Naive thymus-derived CD4-positive, alpha-beta T cell (primary cell): Measurements from ENCODE around the gene TSLP. TPM values are rescaled to one million over a fixed set of nuclear protein-coding genes. Genes with fewer than 3 reads are reported as not detected.
A peak's percentile ranks its signal among the peaks of the same experiment; 100 is the strongest.

Source experiments
- ATAC-seq: fragments of 150-1000 bp; cut with Tn5 transposase; 2 replicates; pipeline ENCODE4 v1.10.0; 2021; ENCODE audit warnings: mild to moderate bottlenecking, moderate library complexity
- CTCF ChIA-PET: fragments of 350-600 bp; sonication (Branson Sonifier 250); formaldehyde crosslinking; loops from one replicate; lab custom pipeline; 2021; ENCODE audit warnings: antibody characterized with exemption; lab: Charles Lee
- POLR2A ChIA-PET: fragments of 350-600 bp; sonication (Branson Sonifier 250); formaldehyde crosslinking; loops from one replicate; lab custom pipeline; 2021; ENCODE audit warnings: antibody characterized with exemption, inconsistent platforms; lab: Charles Lee
- DNase-seq, 9 donors: peaks; one replicate each; pipeline versions ENCODE4 v3.0.0 to v3.0.0-alpha.2; 2020 to 2022; ENCODE audit warnings: mixed read lengths in 1 of 9
- H3K27ac ChIP-seq: one replicate; pipeline ENCODE4 v1.7.0; 2013; ENCODE audit warnings: mild to moderate bottlenecking, low read depth, low read length, moderate library complexity
- H3K27me3 ChIP-seq, 2 donors: one replicate each; pipeline ENCODE4 v1.7.0; 2013; ENCODE audit warnings: low read length in 2 of 2, mild to moderate bottlenecking in 2 of 2, moderate library complexity in 2 of 2; ENCODE audit not compliant: control insufficient read depth in 2 of 2, insufficient read depth in 2 of 2
- H3K36me3 ChIP-seq, 3 experiments: 1 replicate in 2 of 3; 2 replicates in 1 of 3; pipeline ENCODE4 v1.7.0; 2013; ENCODE audit warnings: low read length in 3 of 3, mild to moderate bottlenecking in 3 of 3, moderate library complexity in 1 of 3; ENCODE audit not compliant: insufficient read depth in 3 of 3, control insufficient read depth in 2 of 3
- H3K4me1 ChIP-seq, 2 donors: one replicate each; pipeline ENCODE4 v1.7.0; 2013; ENCODE audit warnings: low read length in 2 of 2, mild to moderate bottlenecking in 2 of 2, moderate library complexity in 1 of 2; ENCODE audit not compliant: control insufficient read depth in 2 of 2, insufficient read depth in 2 of 2
- H3K4me3 ChIP-seq: 2 replicates; pipeline ENCODE4 v1.7.0; 2013; ENCODE audit warnings: mild to moderate bottlenecking, low read length
- H3K9me3 ChIP-seq, 3 experiments: 1 replicate in 2 of 3; 2 replicates in 1 of 3; pipeline ENCODE4 v1.7.0; 2013; ENCODE audit warnings: low read length in 3 of 3; ENCODE audit not compliant: control insufficient read depth in 2 of 3
- H3K27ac Mint-ChIP-seq, 9 donors: one replicate each; pipeline ENCODE4 v1.8.0; 2020 to 2022; ENCODE audit warnings: mixed read lengths in 9 of 9, mild to moderate bottlenecking in 8 of 9, moderate library complexity in 5 of 9, inconsistent platforms in 2 of 9
- H3K27me3 Mint-ChIP-seq, 5 donors: one replicate each; pipeline ENCODE4 v1.8.0; 2021 to 2022; ENCODE audit warnings: mixed read lengths in 5 of 5, mild to moderate bottlenecking in 1 of 5
- H3K36me3 Mint-ChIP-seq, 5 donors: one replicate each; pipeline ENCODE4 v1.8.0; 2020 to 2022; ENCODE audit warnings: mixed read lengths in 5 of 5, mild to moderate bottlenecking in 3 of 5, inconsistent platforms in 1 of 5
- H3K4me1 Mint-ChIP-seq, 7 donors: one replicate each; pipeline ENCODE4 v1.8.0; 2020 to 2022; ENCODE audit warnings: mixed read lengths in 7 of 7, mild to moderate bottlenecking in 3 of 7, inconsistent platforms in 1 of 7
- H3K4me3 Mint-ChIP-seq, 10 donors: one replicate each; pipeline ENCODE4 v1.8.0; 2020 to 2022; ENCODE audit warnings: mild to moderate bottlenecking in 10 of 10, mixed read lengths in 10 of 10, moderate library complexity in 6 of 10, inconsistent platforms in 2 of 10
- H3K9me3 Mint-ChIP-seq, 11 donors: one replicate each; pipeline ENCODE4 v1.8.0; 2020 to 2022; ENCODE audit warnings: mixed read lengths in 11 of 11, mild to moderate bottlenecking in 4 of 11, inconsistent platforms in 1 of 11, moderate library complexity in 1 of 11
- intact Hi-C, 2 donors: fragments of 100-400 bp; cut with micrococcal nuclease; formaldehyde crosslinking; loops; one replicate each; pipeline ENCODE4 v1.15.1; 2023
- polyA plus RNA-seq, 2 donors: library from polyadenylated mRNA; unstranded; fragments of 300-500 nt; fragmentation: Illumina TruSeq; gene quantifications; one replicate each; pipeline ENCODE4 v1.2.3, GENCODE V29; 2021
- total RNA-seq, 6 experiments: library from RNA in 5 of 6; stranded (reverse) in 5 of 6; gene quantifications; 1 replicate in 5 of 6; 2 replicates in 1 of 6; pipeline ENCODE4 v1.2.3 and lab custom pipeline; 2021 to 2026

TSLP gene
- total RNA-seq = under 1 TPM in 1 of 5 experiments, not detected in 4; 0.15 TPM
- not detected for polyA plus RNA-seq
- not detected for total RNA-seq (lab: John Stamatoyannopoulos, UW)

DNA sequence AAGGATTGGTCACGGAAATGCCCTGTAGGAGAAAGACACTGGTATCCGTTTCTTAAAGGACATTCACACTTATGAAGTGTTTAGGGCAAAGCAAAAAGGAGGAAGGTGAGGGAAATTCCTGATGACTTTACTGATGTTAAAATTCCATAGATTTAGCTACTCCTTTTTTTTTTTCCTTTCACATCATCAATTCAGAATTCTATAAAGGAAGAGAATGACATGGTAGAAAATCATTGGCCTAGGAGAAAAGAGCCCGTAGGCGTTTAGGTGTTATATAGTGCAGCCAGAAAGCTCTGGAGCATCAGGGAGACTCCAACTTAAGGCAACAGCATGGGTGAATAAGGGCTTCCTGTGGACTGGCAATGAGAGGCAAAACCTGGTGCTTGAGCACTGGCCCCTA lies at the start of gene TSLP:
TSLP (plus strand) TSS at position 301 of the 400 bp plus-strand sequence. CDS start 178 bp downstream, outside the sequence.
- peaks cover 11 to 39% (median 30%) of the 10 kb centered on the region in 7 donors for H3K4me1 Mint-ChIP-seq
- H3K36me3 Mint-ChIP-seq = no peaks in the 10 kb centered on the region
- no peak within 1 kb of the TSS for H3K27ac ChIP-seq
- ATAC-seq (no peak), DNase-seq (no peak)
- H3K4me3 ChIP-seq = no peak within 1 kb of the TSS
- peaks cover 4 to 15% of the 10 kb centered on the region in 2 donors for H3K4me1 ChIP-seq
- CTCF ChIA-PET = no interaction called here
- H3K9me3 Mint-ChIP-seq = no peaks in the 10 kb centered on the region
- H3K27me3 ChIP-seq = peaks cover 14% of the 10 kb centered on the region in 2 donors
- POLR2A ChIA-PET = no interaction called here
- peak within 1 kb of the TSS in 1 of 9 donors; percentile 11 for H3K27ac Mint-ChIP-seq
- H3K36me3 ChIP-seq = no peaks in the 10 kb centered on the region
- peaks cover 80 to 93% (median 87%) of the 10 kb centered on the region in 5 donors for H3K27me3 Mint-ChIP-seq
- H3K9me3 ChIP-seq = no peaks in the 10 kb centered on the region
- H3K4me3 Mint-ChIP-seq = peak within 1 kb of the TSS; percentile 84 to 95 (median 90)
- intact Hi-C loops = no loop called here

DNA sequence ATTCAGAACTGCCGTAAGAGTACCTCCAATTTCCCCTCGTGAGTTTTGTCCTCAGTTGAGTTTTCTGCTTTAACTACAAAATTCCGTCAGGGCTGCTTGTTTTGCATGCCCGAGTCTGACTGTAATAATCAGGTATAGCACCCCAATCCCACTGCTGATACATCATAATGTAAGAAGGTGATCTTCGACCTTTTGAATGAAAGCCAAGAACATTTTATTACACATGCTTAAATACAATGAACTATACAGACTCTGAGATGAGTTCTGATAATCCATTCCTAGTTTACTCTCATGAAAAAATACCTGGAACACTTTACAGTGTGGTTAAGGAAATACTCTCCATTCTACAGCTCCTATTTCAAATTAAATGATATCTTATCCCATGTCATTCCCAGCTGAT lies 49.2 kb upstream of the TSLP start:
- Histone ChIP-seq H3K27ac (no peak overlapping the region), H3K36me3 (no peaks in the 10 kb centered on the region), H3K4me1 (no peaks in the 10 kb centered on the region), H3K27me3 (no peaks in the 10 kb centered on the region), H3K9me3 (no peaks in the 10 kb centered on the region), H3K4me3 (no peak overlapping the region)
- Mint-ChIP-seq H3K27me3 (peaks cover 7 to 23% (median 9%) of the 10 kb centered on the region in 5 donors), H3K36me3 (no peaks in the 10 kb centered on the region), H3K4me3 (no peak overlapping the region), H3K27ac (no peak overlapping the region), H3K9me3 (no peaks in the 10 kb centered on the region), H3K4me1 (peaks cover 0 to 4% (median 0%) of the 10 kb centered on the region in 7 donors)
- POLR2A ChIA-PET = interaction anchor here (0.8 kb wide), 1 partner anchor 165 kb away, joined by 6 read pairs; no protein-coding TSS in a partner anchor
- intact Hi-C loops = no loop called here
- DNase-seq (no peak), ATAC-seq (no peak)
- CTCF ChIA-PET = no interaction called here

DNA sequence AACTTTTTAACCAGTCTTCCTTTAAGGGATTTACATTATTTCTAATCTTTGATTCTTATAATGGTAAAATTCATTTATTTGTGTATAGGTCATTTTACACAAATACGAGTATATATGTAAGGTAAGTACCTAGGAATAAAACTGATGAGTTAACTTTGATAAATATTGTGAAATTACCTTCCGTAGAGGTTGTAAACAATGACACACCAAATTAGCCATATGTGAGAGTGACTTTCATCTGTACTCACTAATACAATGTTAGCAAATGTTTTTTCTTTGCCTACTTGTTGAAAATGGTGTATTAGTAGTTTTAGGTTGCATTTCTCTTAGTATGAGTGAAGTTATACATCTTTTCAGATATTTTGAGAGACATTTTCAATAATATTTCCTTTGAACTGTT lies 42.6 kb upstream of the TSLP start:
- ATAC-seq (no peak), DNase-seq (no peak)
- intact Hi-C loops = no loop called here
- Mint-ChIP-seq H3K27ac (no peak overlapping the region), H3K36me3 (no peaks in the 10 kb centered on the region), H3K27me3 (peaks cover 2 to 27% (median 17%) of the 10 kb centered on the region in 5 donors), H3K4me3 (no peak overlapping the region), H3K4me1 (peaks cover 0 to 2% (median 0%) of the 10 kb centered on the region in 7 donors), H3K9me3 (peaks cover 0 to 5% (median 1%) of the 10 kb centered on the region in 11 donors)
- H3K4me3 ChIP-seq = no peak overlapping the region
- no peak overlapping the region for H3K27ac ChIP-seq
- no peaks in the 10 kb centered on the region for H3K9me3 ChIP-seq
- no peaks in the 10 kb centered on the region for H3K27me3 ChIP-seq
- ChIA-PET CTCF (no interaction called here), POLR2A (no interaction called here)
- H3K36me3 ChIP-seq = no peaks in the 10 kb centered on the region
- H3K4me1 ChIP-seq = no peaks in the 10 kb centered on the region

DNA sequence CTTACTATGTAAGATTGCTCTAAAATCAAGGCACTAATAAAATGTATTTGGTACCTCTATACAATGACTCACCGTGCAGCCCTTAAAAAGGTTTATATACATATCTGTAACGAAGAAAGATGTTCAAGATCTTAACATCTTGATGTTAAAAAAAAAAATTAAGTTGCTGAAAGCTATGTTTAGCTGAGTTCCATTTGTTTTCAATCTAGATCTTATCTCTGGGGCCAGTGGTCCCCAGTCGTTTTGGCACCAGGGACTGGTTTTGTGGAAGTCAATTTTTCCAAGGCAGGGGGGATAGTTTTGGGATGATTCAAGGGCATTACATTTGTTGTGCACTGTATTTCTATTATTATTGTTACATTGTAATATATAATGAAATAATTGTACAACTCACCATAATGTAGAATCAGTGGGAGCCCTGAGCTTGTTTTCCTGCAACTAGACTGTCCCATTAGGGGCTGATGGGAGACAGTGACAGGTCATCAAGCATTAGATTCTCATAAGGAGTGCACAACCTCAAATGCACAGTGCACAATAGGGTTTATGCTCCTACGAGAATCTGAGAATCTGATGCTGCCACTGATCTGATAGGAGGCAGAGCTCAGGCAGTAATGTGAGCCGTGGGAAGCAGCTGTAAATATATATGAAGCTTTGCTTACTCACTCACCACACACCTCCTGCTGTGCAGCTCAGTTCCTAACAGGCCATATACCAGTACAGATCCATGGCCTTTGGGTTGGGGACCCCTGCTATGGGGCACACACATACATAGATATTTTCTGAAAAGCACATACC lies 27.6 kb upstream of the TSLP start:
- H3K27me3 Mint-ChIP-seq = peaks cover 2 to 14% (median 11%) of the 10 kb centered on the region in 5 donors
- Histone ChIP-seq H3K27me3 (no peaks in the 10 kb centered on the region), H3K4me1 (no peaks in the 10 kb centered on the region), H3K9me3 (no peaks in the 10 kb centered on the region), H3K4me3 (no peak overlapping the region), H3K36me3 (no peaks in the 10 kb centered on the region), H3K27ac (no peak overlapping the region)
- ChIA-PET CTCF (no interaction called here), POLR2A (no interaction called here)
- no peaks in the 10 kb centered on the region for H3K4me1 Mint-ChIP-seq
- no peak for DNase-seq
- ATAC-seq = no peak
- H3K27ac Mint-ChIP-seq = no peak overlapping the region
- no peaks in the 10 kb centered on the region for H3K36me3 Mint-ChIP-seq
- intact Hi-C loops = no loop called here
- H3K9me3 Mint-ChIP-seq = peaks cover 0 to 3% (median 0%) of the 10 kb centered on the region in 11 donors
- H3K4me3 Mint-ChIP-seq = no peak overlapping the region

DNA sequence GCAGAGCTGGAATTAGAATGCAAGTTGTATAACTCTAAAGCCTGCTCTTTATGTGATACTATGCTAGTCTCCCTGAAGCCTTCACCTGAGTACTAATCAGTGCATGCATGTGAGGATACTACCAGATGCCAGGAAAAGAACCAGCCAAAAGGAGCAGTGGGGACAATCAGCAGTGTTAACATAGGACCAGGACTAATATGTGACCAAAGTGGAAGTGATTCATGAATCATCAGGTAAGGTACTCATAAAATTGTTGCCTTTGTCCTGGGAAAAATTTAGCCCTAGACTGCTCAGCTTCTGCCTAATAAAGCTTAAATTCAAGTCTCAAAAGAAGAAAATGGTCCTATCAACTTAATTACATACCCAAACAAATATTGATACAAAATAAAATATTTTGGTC lies 13.4 kb upstream of the TSLP start:
- Histone ChIP-seq H3K27ac (no peak overlapping the region), H3K36me3 (no peaks in the 10 kb centered on the region), H3K9me3 (no peaks in the 10 kb centered on the region), H3K27me3 (no peaks in the 10 kb centered on the region), H3K4me3 (no peak overlapping the region), H3K4me1 (no peaks in the 10 kb centered on the region)
- ChIA-PET POLR2A (no interaction called here), CTCF (no interaction called here)
- Mint-ChIP-seq H3K9me3 (peaks cover 0 to 24% (median 8%) of the 10 kb centered on the region in 11 donors), H3K4me3 (no peak overlapping the region), H3K4me1 (no peaks in the 10 kb centered on the region), H3K27me3 (peaks cover 27 to 68% (median 63%) of the 10 kb centered on the region in 5 donors), H3K27ac (no peak overlapping the region), H3K36me3 (peaks cover 0 to 6% (median 0%) of the 10 kb centered on the region in 5 donors)
- no peak for ATAC-seq
- no peak for DNase-seq
- intact Hi-C loops = no loop called here

DNA sequence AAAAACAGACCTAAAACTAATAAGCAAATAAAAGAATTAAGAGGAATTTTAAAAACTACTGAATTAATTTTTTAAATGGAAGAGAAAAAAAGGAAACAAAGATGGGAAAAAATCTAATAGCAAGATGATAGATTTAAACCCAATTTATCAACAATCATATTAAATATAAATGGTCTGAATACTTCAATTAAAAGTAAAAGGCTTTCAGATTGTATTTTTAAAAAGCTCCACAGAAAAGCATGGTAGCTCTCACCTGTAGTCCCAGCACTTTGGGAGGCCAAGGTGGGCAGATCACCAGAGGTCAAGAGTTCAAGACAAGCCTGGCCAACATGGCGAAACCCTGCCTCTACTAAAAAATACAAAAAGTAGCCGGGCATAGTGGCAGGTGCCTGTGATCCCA lies 11.3 kb upstream of the TSLP start:
- no peak for DNase-seq
- intact Hi-C loops = no loop called here
- no peak overlapping the region for H3K4me3 ChIP-seq
- no peak overlapping the region for H3K27ac ChIP-seq
- POLR2A ChIA-PET = no interaction called here
- Mint-ChIP-seq H3K4me3 (no peak overlapping the region), H3K27me3 (peaks cover 33 to 66% (median 62%) of the 10 kb centered on the region in 5 donors), H3K4me1 (no peaks in the 10 kb centered on the region), H3K9me3 (peaks cover 0 to 19% (median 8%) of the 10 kb centered on the region in 11 donors), H3K36me3 (peaks cover 0 to 6% (median 0%) of the 10 kb centered on the region in 5 donors), H3K27ac (no peak overlapping the region)
- H3K36me3 ChIP-seq = no peaks in the 10 kb centered on the region
- CTCF ChIA-PET = no interaction called here
- H3K9me3 ChIP-seq = no peaks in the 10 kb centered on the region
- H3K4me1 ChIP-seq = no peaks in the 10 kb centered on the region
- ATAC-seq = no peak
- H3K27me3 ChIP-seq = no peaks in the 10 kb centered on the region
